Fibroblast of villous mesenchyme (primary cell): ENCODE measurements around the gene ALAS1. TPM values are rescaled to one million over a fixed set of nuclear protein-coding genes. Genes with fewer than 3 reads are reported as not detected.

Experiments
- DNase-seq: peaks from one replicate; pipeline ENCODE4 v3.0.0-alpha.2; 2010; ENCODE audit warnings: low read depth
- H3K4me3 ChIP-seq: 2 replicates; pipeline ENCODE4 v1.5.1; 2011; ENCODE audit warnings: low read depth, mild to moderate bottlenecking, low read length
- CTCF ChIP-seq: IDR thresholded peaks from 2 replicates; pipeline ENCODE4 v1.5.1; 2012; ENCODE audit warnings: low read depth, mild to moderate bottlenecking, low read length; ENCODE audit not compliant: insufficient read depth
- total RNA-seq: library from RNA; depleted of rRNA; stranded (reverse); fragments of >200 nt; gene quantifications from 2 replicates; pipeline ENCODE4 v1.2.3, GENCODE V29; 2012

The ALAS1 gene
- total RNA-seq, 1 donor, result 52.2 TPM

- DNase-seq, result no peak
- no peak for TF ChIP-seq CTCF
- no peak overlapping the region for H3K4me3 ChIP-seq
Measured at GRCh38 chr3:52213901-52214300, 15.9 kb downstream of the ALAS1 start.

GRCh38 chr3:52215351-52215750 is 17.4 kb downstream of the ALAS1 start:
- DNase-seq, result no peak
- TF ChIP-seq CTCF, result no peak
- no peak overlapping the region for H3K4me3 ChIP-seq

- H3K4me3 ChIP-seq, result no peak overlapping the region
- TF ChIP-seq CTCF, result no peak
- DNase-seq, result peak; percentile 87
Measured at GRCh38 chr3:52216585-52217408, 18.8 kb downstream of the ALAS1 start.

- no peak overlapping the region for H3K4me3 ChIP-seq
- DNase-seq, result no peak
- no peak for TF ChIP-seq CTCF
Measured at GRCh38 chr3:52217409-52217805, 19.4 kb downstream of the ALAS1 start.

GRCh38 chr3:52218026-52218425 is 20.1 kb downstream of the ALAS1 start:
- TF ChIP-seq CTCF, result no peak
- no peak overlapping the region for H3K4me3 ChIP-seq
- no peak for DNase-seq

GRCh38 chr3:52218454-52218853 is 20.5 kb downstream of the ALAS1 start:
- DNase-seq, result no peak
- no peak for TF ChIP-seq CTCF
- no peak overlapping the region for H3K4me3 ChIP-seq

GRCh38 chr3:52218937-52219650 is 21.1 kb downstream of the ALAS1 start:
- TF ChIP-seq CTCF, result no peak
- no peak overlapping the region for H3K4me3 ChIP-seq
- no peak for DNase-seq
